GM12875 (cell line): ENCODE measurements around the gene PACSIN1.

Experiments used
- H3K4me3 ChIP-seq: one replicate; pipeline ENCODE4 v1.5.1; 2011; ENCODE audit warnings: low read depth, low read length, control low read depth
- TF ChIP-seq, protein P1 (sequence below): IDR thresholded peaks from 2 replicates; pipeline ENCODE4 v1.5.1; 2011; ENCODE audit warnings: low read depth, mild to moderate bottlenecking, control low read depth, inconsistent platforms, low read length, moderate library complexity, borderline replicate concordance; ENCODE audit not compliant: insufficient read depth

Gene PACSIN1

DNA sequence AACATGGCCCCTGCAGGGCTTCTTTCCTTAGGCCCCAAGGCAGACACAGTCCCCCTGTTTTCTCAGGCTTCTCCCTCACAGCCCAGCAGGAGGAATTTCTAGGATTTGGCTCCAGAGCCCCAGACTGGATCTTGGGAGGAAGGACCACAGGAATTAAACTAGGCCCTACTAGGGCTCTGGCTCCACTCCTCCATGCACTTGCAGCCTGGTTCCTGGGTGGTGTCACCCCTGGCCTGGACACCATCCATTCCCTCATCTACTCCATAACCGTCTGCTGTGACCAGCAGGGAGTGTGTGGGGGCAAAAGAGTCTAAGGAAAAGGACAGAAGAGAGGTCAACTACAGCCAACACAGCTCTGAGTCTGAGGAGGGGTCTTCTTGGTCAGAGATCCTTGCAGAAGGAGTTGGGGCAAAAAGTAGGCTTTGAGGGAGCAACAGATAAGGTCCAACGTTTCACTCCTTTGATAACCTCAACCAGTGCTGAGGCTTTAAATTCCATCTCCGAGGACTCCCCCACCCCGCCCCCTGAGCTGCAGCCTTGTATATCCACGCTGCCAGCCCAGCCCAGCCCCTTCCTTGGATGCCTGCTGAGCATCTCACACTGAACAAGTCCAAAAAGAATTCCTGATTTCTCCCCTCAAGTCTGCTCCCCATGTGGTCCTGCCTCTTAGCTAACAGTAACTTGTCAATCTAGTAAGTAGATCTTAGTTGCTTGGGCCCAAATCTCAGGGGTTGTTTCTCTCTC, 118.2 kb downstream of the PACSIN1 start:
- TF ChIP-seq, protein P1, sequence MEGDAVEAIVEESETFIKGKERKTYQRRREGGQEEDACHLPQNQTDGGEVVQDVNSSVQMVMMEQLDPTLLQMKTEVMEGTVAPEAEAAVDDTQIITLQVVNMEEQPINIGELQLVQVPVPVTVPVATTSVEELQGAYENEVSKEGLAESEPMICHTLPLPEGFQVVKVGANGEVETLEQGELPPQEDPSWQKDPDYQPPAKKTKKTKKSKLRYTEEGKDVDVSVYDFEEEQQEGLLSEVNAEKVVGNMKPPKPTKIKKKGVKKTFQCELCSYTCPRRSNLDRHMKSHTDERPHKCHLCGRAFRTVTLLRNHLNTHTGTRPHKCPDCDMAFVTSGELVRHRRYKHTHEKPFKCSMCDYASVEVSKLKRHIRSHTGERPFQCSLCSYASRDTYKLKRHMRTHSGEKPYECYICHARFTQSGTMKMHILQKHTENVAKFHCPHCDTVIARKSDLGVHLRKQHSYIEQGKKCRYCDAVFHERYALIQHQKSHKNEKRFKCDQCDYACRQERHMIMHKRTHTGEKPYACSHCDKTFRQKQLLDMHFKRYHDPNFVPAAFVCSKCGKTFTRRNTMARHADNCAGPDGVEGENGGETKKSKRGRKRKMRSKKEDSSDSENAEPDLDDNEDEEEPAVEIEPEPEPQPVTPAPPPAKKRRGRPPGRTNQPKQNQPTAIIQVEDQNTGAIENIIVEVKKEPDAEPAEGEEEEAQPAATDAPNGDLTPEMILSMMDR, result no peak
- H3K4me3 ChIP-seq, result no peak overlapping the region

DNA sequence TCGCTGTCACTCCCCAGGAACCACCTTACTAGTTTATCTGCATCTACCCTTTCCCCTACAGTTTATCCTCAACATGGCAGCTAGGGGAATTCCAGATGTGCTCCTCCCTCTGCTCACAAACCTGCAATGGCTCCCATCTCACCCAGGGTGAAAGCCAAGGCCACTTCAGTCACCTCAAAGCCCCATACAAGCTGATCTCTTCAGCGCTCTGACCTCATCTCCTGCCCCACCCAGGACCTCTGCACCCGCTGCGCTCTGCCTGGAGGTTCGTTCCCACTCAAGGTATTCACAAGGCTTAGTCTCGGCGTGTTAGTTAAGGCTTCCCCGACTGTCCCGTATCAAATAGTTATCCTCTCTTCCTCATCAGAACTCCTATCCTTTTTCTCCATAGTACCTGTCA, 118.8 kb downstream of the PACSIN1 start:
- TF ChIP-seq, protein P1, result no peak
- no peak overlapping the region for H3K4me3 ChIP-seq
